K562 (cell line): ENCODE data around the gene DNMT3A. TPM values are rescaled to one million over a fixed set of nuclear protein-coding genes. Genes with fewer than 3 reads are reported as not detected.

Source experiments
- ARID4B ChIP-seq: sonication (generic); formaldehyde crosslinking; IDR thresholded peaks from 2 replicates; pipeline ENCODE4 v1.8.0; 2022; ENCODE audit warnings: mild to moderate bottlenecking, missing genetic modification reagents
- CSDE1 ChIP-seq, 2 experiments: fragments of 450-650 bp; IDR thresholded peaks; 2 replicates each; pipeline ENCODE4 v1.6.1; 2016; ENCODE audit warnings: mild to moderate bottlenecking in 1 of 2
- ELF1 ChIP-seq: fragments of 200-800 bp; sonication (Bioruptor generic); IDR thresholded peaks from 2 replicates; pipeline ENCODE4 v1.6.1; 2016; ENCODE audit warnings: missing genetic modification characterization, missing compliant biosample characterization
- GTF2A2 ChIP-seq: IDR thresholded peaks from 2 replicates; pipeline ENCODE4 v1.6.1; 2016; ENCODE audit warnings: mild to moderate bottlenecking, missing genetic modification characterization, missing compliant biosample characterization
- MAZ ChIP-seq, 2 experiments: fragments of 450-650 bp in 1 of 2; sonication (generic) in 1 of 2; formaldehyde crosslinking; IDR thresholded peaks in 1 of 2; conservative IDR thresholded peaks in 1 of 2; 2 replicates each; pipeline versions ENCODE4 v1.4.0 to v1.5.0; 2020; ENCODE audit warnings: mild to moderate bottlenecking in 1 of 2, missing genetic modification reagents in 1 of 2
- RCOR1 ChIP-seq, 2 experiments: IDR thresholded peaks; 2 replicates each; pipeline ENCODE4 v1.6.1; 2012; ENCODE audit warnings: low read depth in 2 of 2, low read length in 2 of 2, borderline replicate concordance in 1 of 2, improper control_type of control experiment in 1 of 2
- RFX5 ChIP-seq: IDR thresholded peaks from 2 replicates; pipeline ENCODE4 v1.6.1; 2011; ENCODE audit warnings: low read depth, mild to moderate bottlenecking, improper control_type of control experiment, low read length
- XRCC5 ChIP-seq: fragments of 200-400 bp; formaldehyde crosslinking; IDR thresholded peaks from 2 replicates; pipeline ENCODE4 v1.6.1; 2017; ENCODE audit warnings: low read depth, mild to moderate bottlenecking, low read length
- ZBTB1 ChIP-seq: sonication (generic); formaldehyde crosslinking; IDR thresholded peaks from 2 replicates; pipeline ENCODE4 v1.8.1; 2023; ENCODE audit warnings: missing genetic modification reagents, low read depth, mild to moderate bottlenecking, borderline replicate concordance
- ZNF75A ChIP-seq: fragments of 450-650 bp; formaldehyde crosslinking; IDR thresholded peaks from 2 replicates; pipeline ENCODE4 v1.4.0; 2020; ENCODE audit warnings: mild to moderate bottlenecking
- polyA plus RNA-seq, 8 experiments: library from polyadenylated mRNA; depleted of rRNA in 4 of 8; stranded (reverse) in 5 of 8; unstranded in 3 of 8; fragments of >200 nt; fragmentation: Nextera tagmentation in 2 of 8; fragmentation: Illumina TruSeq in 1 of 8; extraction: Ambion mirVana in 2 of 8; extraction: Trizol in 1 of 8; gene quantifications; 2 replicates each; pipeline versions ENCODE4 v1.2.1 to v1.2.3, GENCODE V29; 2011 to 2014; ENCODE audit warnings: inconsistent platforms in 1 of 8, missing spikeins in 1 of 8
- total RNA-seq, 7 experiments: library from RNA; depleted of rRNA in 6 of 7; stranded (reverse); fragments of >200 nt in 6 of 7; fragmentation: Illumina TruSeq in 2 of 7; extraction: Trizol in 2 of 7; gene quantifications; 2 replicates each; pipeline versions ENCODE4 v1.2.1 to v1.2.3, GENCODE V29; 2011 to 2021; ENCODE audit warnings: low replicate concordance in 1 of 7
- TF ChIP-seq, protein P1 (sequence below): fragments of 200-800 bp; sonication (Bioruptor generic); IDR thresholded peaks from 2 replicates; pipeline ENCODE4 v1.6.1; 2017; ENCODE audit warnings: missing genetic modification characterization, missing compliant biosample characterization
- TF ChIP-seq, protein P2 (sequence below): fragments of 450-650 bp; IDR thresholded peaks from 2 replicates; pipeline ENCODE4 v1.6.1; 2016
- TF ChIP-seq, protein P3 (sequence below): sonication (generic); formaldehyde crosslinking; IDR thresholded peaks from 2 replicates; pipeline ENCODE4 v1.8.0; 2023; ENCODE audit warnings: missing genetic modification reagents, mild to moderate bottlenecking, borderline replicate concordance
- TF ChIP-seq, protein P4 (sequence below): sonication (generic); formaldehyde crosslinking; IDR thresholded peaks from 2 replicates; pipeline ENCODE4 v1.8.1; 2022; ENCODE audit warnings: missing genetic modification reagents

DNMT3A gene
- total and polyA plus RNA-seq, 9 of the 15 experiments (the other 6 are each of a cell fraction or from before 2014, with no cell fraction given): 3.0 to 16.0 (median 6.1) TPM

GRCh38 chr2:25362049-25362433, 20.3 kb upstream of the DNMT3A start (continued):
- no peak for TF ChIP-seq ARID4B (CRISPR knock-in tag)
- TF ChIP-seq RFX5: no peak
- TF ChIP-seq GTF2A2 (tag): no peak; the same call in 1 of the 2 replicates
- TF ChIP-seq, protein P1, sequence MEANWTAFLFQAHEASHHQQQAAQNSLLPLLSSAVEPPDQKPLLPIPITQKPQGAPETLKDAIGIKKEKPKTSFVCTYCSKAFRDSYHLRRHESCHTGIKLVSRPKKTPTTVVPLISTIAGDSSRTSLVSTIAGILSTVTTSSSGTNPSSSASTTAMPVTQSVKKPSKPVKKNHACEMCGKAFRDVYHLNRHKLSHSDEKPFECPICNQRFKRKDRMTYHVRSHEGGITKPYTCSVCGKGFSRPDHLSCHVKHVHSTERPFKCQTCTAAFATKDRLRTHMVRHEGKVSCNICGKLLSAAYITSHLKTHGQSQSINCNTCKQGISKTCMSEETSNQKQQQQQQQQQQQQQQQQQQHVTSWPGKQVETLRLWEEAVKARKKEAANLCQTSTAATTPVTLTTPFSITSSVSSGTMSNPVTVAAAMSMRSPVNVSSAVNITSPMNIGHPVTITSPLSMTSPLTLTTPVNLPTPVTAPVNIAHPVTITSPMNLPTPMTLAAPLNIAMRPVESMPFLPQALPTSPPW (CRISPR knock-in tag): peak; percentile 50; the same call in 1 of the 2 replicates
- TF ChIP-seq MAZ (CRISPR knock-in tag; conservative IDR thresholded peaks at IDR 0.05 in 1 of 2, IDR thresholded peaks at IDR 0.05 in 1 of 2): peak in 1 of 2 experiments; percentile 54; a peak in 2 of 4 replicates
- no peak for TF ChIP-seq ZBTB1
- TF ChIP-seq, protein P2, sequence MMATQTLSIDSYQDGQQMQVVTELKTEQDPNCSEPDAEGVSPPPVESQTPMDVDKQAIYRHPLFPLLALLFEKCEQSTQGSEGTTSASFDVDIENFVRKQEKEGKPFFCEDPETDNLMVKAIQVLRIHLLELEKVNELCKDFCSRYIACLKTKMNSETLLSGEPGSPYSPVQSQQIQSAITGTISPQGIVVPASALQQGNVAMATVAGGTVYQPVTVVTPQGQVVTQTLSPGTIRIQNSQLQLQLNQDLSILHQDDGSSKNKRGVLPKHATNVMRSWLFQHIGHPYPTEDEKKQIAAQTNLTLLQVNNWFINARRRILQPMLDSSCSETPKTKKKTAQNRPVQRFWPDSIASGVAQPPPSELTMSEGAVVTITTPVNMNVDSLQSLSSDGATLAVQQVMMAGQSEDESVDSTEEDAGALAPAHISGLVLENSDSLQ: peak; percentile 64
- TF ChIP-seq ZNF75A (CRISPR knock-in tag): no peak
- TF ChIP-seq, protein P3, sequence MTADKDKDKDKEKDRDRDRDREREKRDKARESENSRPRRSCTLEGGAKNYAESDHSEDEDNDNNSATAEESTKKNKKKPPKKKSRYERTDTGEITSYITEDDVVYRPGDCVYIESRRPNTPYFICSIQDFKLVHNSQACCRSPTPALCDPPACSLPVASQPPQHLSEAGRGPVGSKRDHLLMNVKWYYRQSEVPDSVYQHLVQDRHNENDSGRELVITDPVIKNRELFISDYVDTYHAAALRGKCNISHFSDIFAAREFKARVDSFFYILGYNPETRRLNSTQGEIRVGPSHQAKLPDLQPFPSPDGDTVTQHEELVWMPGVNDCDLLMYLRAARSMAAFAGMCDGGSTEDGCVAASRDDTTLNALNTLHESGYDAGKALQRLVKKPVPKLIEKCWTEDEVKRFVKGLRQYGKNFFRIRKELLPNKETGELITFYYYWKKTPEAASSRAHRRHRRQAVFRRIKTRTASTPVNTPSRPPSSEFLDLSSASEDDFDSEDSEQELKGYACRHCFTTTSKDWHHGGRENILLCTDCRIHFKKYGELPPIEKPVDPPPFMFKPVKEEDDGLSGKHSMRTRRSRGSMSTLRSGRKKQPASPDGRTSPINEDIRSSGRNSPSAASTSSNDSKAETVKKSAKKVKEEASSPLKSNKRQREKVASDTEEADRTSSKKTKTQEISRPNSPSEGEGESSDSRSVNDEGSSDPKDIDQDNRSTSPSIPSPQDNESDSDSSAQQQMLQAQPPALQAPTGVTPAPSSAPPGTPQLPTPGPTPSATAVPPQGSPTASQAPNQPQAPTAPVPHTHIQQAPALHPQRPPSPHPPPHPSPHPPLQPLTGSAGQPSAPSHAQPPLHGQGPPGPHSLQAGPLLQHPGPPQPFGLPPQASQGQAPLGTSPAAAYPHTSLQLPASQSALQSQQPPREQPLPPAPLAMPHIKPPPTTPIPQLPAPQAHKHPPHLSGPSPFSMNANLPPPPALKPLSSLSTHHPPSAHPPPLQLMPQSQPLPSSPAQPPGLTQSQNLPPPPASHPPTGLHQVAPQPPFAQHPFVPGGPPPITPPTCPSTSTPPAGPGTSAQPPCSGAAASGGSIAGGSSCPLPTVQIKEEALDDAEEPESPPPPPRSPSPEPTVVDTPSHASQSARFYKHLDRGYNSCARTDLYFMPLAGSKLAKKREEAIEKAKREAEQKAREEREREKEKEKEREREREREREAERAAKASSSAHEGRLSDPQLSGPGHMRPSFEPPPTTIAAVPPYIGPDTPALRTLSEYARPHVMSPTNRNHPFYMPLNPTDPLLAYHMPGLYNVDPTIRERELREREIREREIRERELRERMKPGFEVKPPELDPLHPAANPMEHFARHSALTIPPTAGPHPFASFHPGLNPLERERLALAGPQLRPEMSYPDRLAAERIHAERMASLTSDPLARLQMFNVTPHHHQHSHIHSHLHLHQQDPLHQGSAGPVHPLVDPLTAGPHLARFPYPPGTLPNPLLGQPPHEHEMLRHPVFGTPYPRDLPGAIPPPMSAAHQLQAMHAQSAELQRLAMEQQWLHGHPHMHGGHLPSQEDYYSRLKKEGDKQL (CRISPR knock-in tag): no peak
- TF ChIP-seq XRCC5: peak; percentile 83; the same call in 1 of the 2 replicates
- TF ChIP-seq RCOR1 (IDR thresholded peaks at IDR 0.05; ENCODE audit: borderline replicate concordance in 1 of 2, low read depth in 2 of 2, low read length in 2 of 2): peak in 1 of 2 experiments; percentile 47; a peak in 1 of 4 replicates
- TF ChIP-seq ELF1 (tag): no peak
- no peak for TF ChIP-seq CSDE1 (IDR thresholded peaks at IDR 0.05)
- TF ChIP-seq, protein P4, sequence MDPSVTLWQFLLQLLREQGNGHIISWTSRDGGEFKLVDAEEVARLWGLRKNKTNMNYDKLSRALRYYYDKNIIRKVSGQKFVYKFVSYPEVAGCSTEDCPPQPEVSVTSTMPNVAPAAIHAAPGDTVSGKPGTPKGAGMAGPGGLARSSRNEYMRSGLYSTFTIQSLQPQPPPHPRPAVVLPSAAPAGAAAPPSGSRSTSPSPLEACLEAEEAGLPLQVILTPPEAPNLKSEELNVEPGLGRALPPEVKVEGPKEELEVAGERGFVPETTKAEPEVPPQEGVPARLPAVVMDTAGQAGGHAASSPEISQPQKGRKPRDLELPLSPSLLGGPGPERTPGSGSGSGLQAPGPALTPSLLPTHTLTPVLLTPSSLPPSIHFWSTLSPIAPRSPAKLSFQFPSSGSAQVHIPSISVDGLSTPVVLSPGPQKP: no peak
